ENCODE data around the gene RPS6KB2. TPM values are rescaled to one million over a fixed set of nuclear protein-coding genes. Genes with fewer than 3 reads are reported as not detected.

Gene RPS6KB2
- total and polyA plus RNA-seq, 12 donors, result 16.3 to 46.3 (median 23.2) TPM

GRCh38 chr11:67387518-67387917, 40.8 kb upstream of the RPS6KB2 start:
- Histone ChIP-seq H3K4me1 (peaks cover 2 to 31% (median 18%) of the 10 kb centered on the region in 9 donors), H3K4me3 (no peak overlapping the region), H3K9me3 (no peaks in the 10 kb centered on the region), H3K27me3 (no peaks in the 10 kb centered on the region), H3K36me3 (no peaks in the 10 kb centered on the region), H3K27ac (no peak overlapping the region)
- no peak for DNase-seq
- no peak for TF ChIP-seq CTCF (IDR thresholded peaks at IDR 0.05)
- no peak for ATAC-seq
- intact Hi-C loops (cut with DNase I), result loop anchor here in 1 of 10 donors (10.0 kb wide), 2 partner anchors 73 to 123 kb away; partner anchors contain the start of gene GRK2
- 62% methylated on average over 6 of the region's 6 CpGs for WGBS, 2 donors

GRCh38 chr11:67389477-67389876, 38.8 kb upstream of the RPS6KB2 start:
- peaks cover 4 to 34% (median 21%) of the 10 kb centered on the region in 9 donors for H3K4me1 ChIP-seq
- 68 to 72% methylated on average over 6 of the region's 6 CpGs for WGBS, 2 donors
- DNase-seq (peak in 1 of 2 donors; percentile 50), ATAC-seq (peak in 1 of 8 donors; percentile 30)
- H3K9me3 ChIP-seq, result no peaks in the 10 kb centered on the region
- no peak overlapping the region for H3K4me3 ChIP-seq
- no peaks in the 10 kb centered on the region for H3K27me3 ChIP-seq
- intact Hi-C loops (cut with DNase I), result loop anchor here in 1 of 10 donors (10.0 kb wide), 2 partner anchors 75 to 125 kb away; partner anchors contain the start of gene GRK2
- peak; percentile 40 to 67 (median 53) for TF ChIP-seq CTCF (IDR thresholded peaks at IDR 0.05)
- peaks cover 0 to 11% (median 0%) of the 10 kb centered on the region in 9 donors for H3K36me3 ChIP-seq
- no peak overlapping the region for H3K27ac ChIP-seq

- Histone ChIP-seq H3K4me3 (peak overlapping the region; percentile 66 to 91 (median 81)), H3K9me3 (no peaks in the 10 kb centered on the region), H3K4me1 (peaks cover 4 to 27% (median 21%) of the 10 kb centered on the region in 9 donors), H3K27ac (peak overlapping the region; percentile 2 to 92 (median 86)), H3K27me3 (no peaks in the 10 kb centered on the region), H3K36me3 (peaks cover 0 to 18% (median 0%) of the 10 kb centered on the region in 9 donors)
- intact Hi-C loops (cut with DNase I), result loop anchor here in 2 of 10 donors (5.0 to 10.0 kb wide), 2 partner anchors 76 to 114 kb away; partner anchors contain the start of genes CDK2AP2 (in 1 of the 2), PITPNM1 (in 1 of the 2) and TMEM134 (in 1 of the 2)
- ATAC-seq (peak in 1 of 8 donors; percentile 1), DNase-seq (no peak)
- no peak for TF ChIP-seq CTCF (IDR thresholded peaks at IDR 0.05)
- WGBS, 2 donors, result 10 to 11% methylated on average over 15 of the region's 15 CpGs
Measured at GRCh38 chr11:67390947-67391303, 37.4 kb upstream of the RPS6KB2 start.

GRCh38 chr11:67391304-67392182, 36.8 kb upstream of the RPS6KB2 start, which contains the start of gene RAD9A:
RAD9A (plus strand) TSS chr11:67391986; CDS start chr11:67392045, 59 bp downstream.
- Histone ChIP-seq H3K4me3 (peak within 1 kb of the TSS; percentile 66 to 91 (median 81)), H3K27ac (peak within 1 kb of the TSS; percentile 28 to 92 (median 86)), H3K4me1 (peaks cover 4 to 29% (median 21%) of the 10 kb centered on the region in 9 donors), H3K27me3 (no peaks in the 10 kb centered on the region), H3K36me3 (peaks cover 0 to 24% (median 0%) of the 10 kb centered on the region in 9 donors), H3K9me3 (no peaks in the 10 kb centered on the region)
- peak; percentile 82 to 94 (median 88) for ATAC-seq
- 0% methylated on average over 75 of the region's 75 CpGs for WGBS, 2 donors
- intact Hi-C loops (cut with DNase I), result loop anchor here in 2 of 10 donors (5.0 to 10.0 kb wide), 2 partner anchors 76 to 113 kb away; partner anchors contain the start of genes CDK2AP2 (in 1 of the 2), PITPNM1 (in 1 of the 2) and TMEM134 (in 1 of the 2)
- no peak for TF ChIP-seq CTCF (IDR thresholded peaks at IDR 0.05)
- DNase-seq, result peak; percentile 95

Data from heart right ventricle (tissue), 16 donors.